SU-DHL-6 (cell line): Measurements from ENCODE around the gene MRGPRD.

Source experiments
- H2AFZ ChIP-seq: fragments of 200-600 bp; sonication (generic); 2 replicates; pipeline ENCODE4 v1.6.1; 2014; ENCODE audit warnings: low read depth, mild to moderate bottlenecking, moderate library complexity, mixed read lengths, antibody characterized with exemption, low read length; ENCODE audit not compliant: severe bottlenecking
- H3F3A ChIP-seq: fragments of 200-600 bp; shearing (Covaris generic); 2 replicates; pipeline ENCODE4 v1.6.0; 2016; ENCODE audit warnings: antibody characterized with exemption, mild to moderate bottlenecking; ENCODE audit not compliant: insufficient read depth
- H3K27ac ChIP-seq: fragments of 200-600 bp; sonication (generic); 2 replicates; pipeline ENCODE4 v1.5.1; 2016; ENCODE audit warnings: low read depth, mild to moderate bottlenecking, low read length, moderate library complexity, mixed read lengths
- H3K27me3 ChIP-seq: fragments of 200-600 bp; sonication (generic), shearing (Covaris generic); 2 replicates; pipeline ENCODE4 v1.6.0; 2014; ENCODE audit warnings: mild to moderate bottlenecking, low read length
- H3K36me3 ChIP-seq: fragments of 200-600 bp; sonication (generic); 2 replicates; pipeline ENCODE4 v1.6.1; 2014; ENCODE audit warnings: mild to moderate bottlenecking, low read length, mixed read lengths
- H3K4me2 ChIP-seq: fragments of 300-600, 200-600 bp; shearing (Covaris generic), sonication (generic); 2 replicates; pipeline ENCODE4 v1.6.0; 2014; ENCODE audit warnings: low read length, low read depth, mild to moderate bottlenecking; ENCODE audit not compliant: poor library complexity, severe bottlenecking
- H3K4me3 ChIP-seq: fragments of 200-600 bp; sonication (generic); 2 replicates; pipeline ENCODE4 v1.5.1; 2014; ENCODE audit warnings: antibody characterized with exemption, low read length, mild to moderate bottlenecking, mixed read lengths; ENCODE audit not compliant: insufficient read depth, poor library complexity, severe bottlenecking
- H3K79me2 ChIP-seq: fragments of 200-600 bp; sonication (generic); 2 replicates; pipeline ENCODE4 v1.6.1; 2014; ENCODE audit warnings: mild to moderate bottlenecking, low read length, moderate library complexity; ENCODE audit not compliant: insufficient read depth
- H3K9ac ChIP-seq: fragments of 200-600 bp; sonication (generic); 2 replicates; pipeline ENCODE4 v1.7.0; 2014; ENCODE audit warnings: mild to moderate bottlenecking, low read length
- H3K9me2 ChIP-seq: fragments of 200-600 bp; sonication (generic); replicated peaks from 2 replicates; pipeline ENCODE4 v1.6.1; 2014; ENCODE audit warnings: low read length; ENCODE audit not compliant: insufficient read depth
- H3K9me3 ChIP-seq: fragments of 200-600 bp; sonication (generic); 2 replicates; pipeline ENCODE4 v1.6.1; 2014; ENCODE audit warnings: low read length, mixed read lengths; ENCODE audit not compliant: insufficient read depth
- H4K20me1 ChIP-seq: fragments of 200-600 bp; sonication (generic); 2 replicates; pipeline ENCODE4 v1.6.1; 2014; ENCODE audit warnings: low read depth, mild to moderate bottlenecking, antibody characterized with exemption, low read length, moderate library complexity, mixed read lengths
- CTCF ChIP-seq: fragments of 200-600 bp; sonication (generic); IDR thresholded peaks from one replicate; pipeline ENCODE4 v1.5.1; 2017; ENCODE audit warnings: antibody characterized with exemption, mild to moderate bottlenecking, low read length, moderate library complexity; ENCODE audit not compliant: insufficient read depth, poor library complexity, severe bottlenecking
- EZH2phosphoT487 ChIP-seq: fragments of 200-600 bp; sonication (generic), shearing (Covaris generic); conservative IDR thresholded peaks from 2 replicates; pipeline ENCODE4 v1.6.1; 2018; ENCODE audit warnings: mild to moderate bottlenecking, antibody characterized with exemption, low read length, moderate library complexity, mixed read lengths

Gene MRGPRD

GRCh38 chr11:68950270-68950669 is 30.5 kb downstream of the MRGPRD start:
- no peak overlapping the region for H3K27ac ChIP-seq
- no peaks in the 10 kb centered on the region for H3K9me3 ChIP-seq
- H3K79me2 ChIP-seq = no peaks in the 10 kb centered on the region
- no peaks in the 10 kb centered on the region for H4K20me1 ChIP-seq
- H3K27me3 ChIP-seq = no peaks in the 10 kb centered on the region
- no peak overlapping the region for H3K9ac ChIP-seq
- no peak overlapping the region for H3K4me2 ChIP-seq
- H3F3A ChIP-seq = no peaks in the 10 kb centered on the region
- no peak overlapping the region for H2AFZ ChIP-seq
- no peaks in the 10 kb centered on the region for H3K36me3 ChIP-seq
- no peaks in the 10 kb centered on the region for H3K9me2 ChIP-seq
- no peak overlapping the region for H3K4me3 ChIP-seq
- TF ChIP-seq CTCF (no peak), EZH2phosphoT487 (no peak)

GRCh38 chr11:68948935-68949334 is 31.9 kb downstream of the MRGPRD start:
- Histone ChIP-seq H2AFZ (no peak overlapping the region), H3K79me2 (no peaks in the 10 kb centered on the region), H3K9ac (no peak overlapping the region), H3K4me3 (no peak overlapping the region), H3K36me3 (no peaks in the 10 kb centered on the region), H3K9me2 (no peaks in the 10 kb centered on the region), H3K27ac (no peak overlapping the region), H3K27me3 (no peaks in the 10 kb centered on the region), H3K4me2 (no peak overlapping the region), H4K20me1 (no peaks in the 10 kb centered on the region), H3K9me3 (no peaks in the 10 kb centered on the region), H3F3A (no peaks in the 10 kb centered on the region)
- no peak for TF ChIP-seq EZH2phosphoT487
- TF ChIP-seq CTCF = no peak

- Histone ChIP-seq H3K9me2 (no peaks in the 10 kb centered on the region), H4K20me1 (no peaks in the 10 kb centered on the region), H3K4me2 (no peak overlapping the region), H3K79me2 (no peaks in the 10 kb centered on the region), H3F3A (no peaks in the 10 kb centered on the region), H2AFZ (no peak overlapping the region), H3K36me3 (no peaks in the 10 kb centered on the region), H3K4me3 (no peak overlapping the region), H3K27me3 (no peaks in the 10 kb centered on the region), H3K9me3 (no peaks in the 10 kb centered on the region), H3K27ac (no peak overlapping the region), H3K9ac (no peak overlapping the region)
- TF ChIP-seq EZH2phosphoT487 (no peak), CTCF (no peak)
These were observed 32.3 kb downstream of the MRGPRD start for GRCh38 chr11:68948496-68948895.
